ENCODE results near the gene PARVB. TPM values are rescaled to one million over a fixed set of nuclear protein-coding genes. Genes with fewer than 3 reads are reported as not detected.

The PARVB gene
- 18.6 and 19.4 TPM in 2 replicates for total RNA-seq (2021; fragmentation: NEBNext Ultra II Directional; extraction: Animal tissue kit (Norgen Biotek cat#: 25700))
- 14.5 and 18.4 TPM in 2 replicates for polyA plus RNA-seq (2011; rRNA removed)
- 17.5 TPM for polyA plus RNA-seq (2011; cell fraction: cytosol; rRNA removed)
- 14.7 TPM for polyA plus RNA-seq (2011; cell fraction: nucleus; rRNA removed)
- 10.9 to 16.8 TPM (median 14.0 TPM) in 4 replicates for polyA plus RNA-seq (2012, experiment 1 of 2)
- polyA plus RNA-seq (2012, experiment 2 of 2): 10.7 TPM
- polyA plus RNA-seq (2013, experiment 1 of 2): 7.5 TPM
- 7.3 TPM for polyA plus RNA-seq (2013, experiment 2 of 2)
- 7.6 and 7.7 TPM in 2 replicates for polyA minus RNA-seq (2011; rRNA and poly(A)+ RNA removed)
- 5.4 TPM for polyA minus RNA-seq (2011; cell fraction: cytosol; rRNA and poly(A)+ RNA removed)
- 2.2 TPM for polyA minus RNA-seq (2011; cell fraction: nucleus; rRNA and poly(A)+ RNA removed)
- long read RNA-seq, experiment 1, full-length matches to known transcripts: 1 of 19 reads
- long read RNA-seq, experiment 1, partial matches to known transcripts: 8 of 19 reads
- long read RNA-seq, experiment 1, other reads (novel, unspliced or antisense): 10 of 19 reads
- long read RNA-seq, experiment 2, partial matches to known transcripts: 0 of 2 reads
- long read RNA-seq, experiment 2, other reads (novel, unspliced or antisense): 2 of 2 reads

GRCh38 chr22:44024288-44024921 lies at the start of gene PARVB:
TSS of gene PARVB (plus strand) at chr22:44024302. CDS start at chr22:44024340, 38 bp downstream.
- Histone ChIP-seq H3K23ac (ENCODE audit: insufficient read length) (no peak within 1 kb of the TSS), H3K4me1 (replicated peaks in 1 of 4; ENCODE audit: control insufficient read depth in 3 of 4, insufficient read depth in 4 of 4, low read length in 3 of 4) (peaks cover 0 to 14% (median 2%) of the 10 kb centered on the region in 4 experiments; a peak in 4 of 7 replicates), H4K20me1 (replicated peaks in 1 of 2; ENCODE audit: control insufficient read depth in 1 of 2, insufficient read depth in 2 of 2, low read length in 2 of 2) (no peaks in the 10 kb centered on the region), H2BK12ac (ENCODE audit: low read depth, low read length) (0 out of 2 replicates have a peak within 1 kb of the TSS, but pooled peaks have one; percentile 35), H3K9ac (replicated peaks in 1 of 4; ENCODE audit: extremely low read depth in 1 of 4, low read depth in 3 of 4, low read length in 3 of 4) (peak within 1 kb of the TSS; percentile 14 to 70 (median 39); a peak in 4 of 7 replicates), H3K27ac (ENCODE audit: low read depth, low read length) (no peak within 1 kb of the TSS), H3K79me2 (ENCODE audit: control insufficient read depth in 1 of 2, insufficient read depth in 2 of 2, low read length in 2 of 2) (no peaks in the 10 kb centered on the region), H2BK120ac (replicated peaks; ENCODE audit: low read depth, low read length) (peak within 1 kb of the TSS; percentile 55), H3K4me2 (ENCODE audit: insufficient read depth in 1 of 2, low read depth in 2 of 2, low read length in 2 of 2) (peak within 1 kb of the TSS; percentile 65 to 89), H3K14ac (ENCODE audit: insufficient read length) (no peak within 1 kb of the TSS), H3K4me3 (ENCODE audit: extremely low read depth in 1 of 4, insufficient read depth in 2 of 4, low read depth in 3 of 4, low read length in 4 of 4) (peak within 1 kb of the TSS; percentile 36 to 61 (median 49)), H3K56ac (replicated peaks; ENCODE audit: insufficient read length, low read depth, low read length) (peak within 1 kb of the TSS; percentile 53), H4K5ac (ENCODE audit: insufficient read length, low read depth, low read length) (peak within 1 kb of the TSS; percentile 70), H2BK20ac (ENCODE audit: low read length) (no peak within 1 kb of the TSS), H2AFZ (ENCODE audit: low read length) (peak within 1 kb of the TSS; percentile 76), H3K18ac (ENCODE audit: extremely low read depth, low read length) (peak within 1 kb of the TSS; percentile 83), H3K36me3 (ENCODE audit: control insufficient read depth in 2 of 4, insufficient read depth in 4 of 4, low read length in 3 of 4) (no peaks in the 10 kb centered on the region), H3K27me3 (replicated peaks in 1 of 4; ENCODE audit: control insufficient read depth in 3 of 4, extremely low read depth in 1 of 4, insufficient read depth in 3 of 4, low read length in 3 of 4) (peaks cover 0 to 8% (median 3%) of the 10 kb centered on the region in 4 experiments; a peak in 4 of 7 replicates), H4K91ac (replicated peaks; ENCODE audit: insufficient read length, low read length) (peak within 1 kb of the TSS; percentile 75), H3K79me1 (ENCODE audit: low read depth, low read length) (no peaks in the 10 kb centered on the region; the same call in 1 of the 2 replicates), H4K8ac (ENCODE audit: extremely low read depth, insufficient read depth, low read length) (peak within 1 kb of the TSS; percentile 94), H2BK15ac (ENCODE audit: low read length) (peak within 1 kb of the TSS; percentile 97; the same call in 1 of the 2 replicates), H3K4ac (replicated peaks; ENCODE audit: insufficient read length, low read depth, low read length) (peak within 1 kb of the TSS; percentile 96), H2BK5ac (ENCODE audit: low read depth, low read length) (peak within 1 kb of the TSS; percentile 81; the same call in 1 of the 2 replicates), H3K9me3 (ENCODE audit: insufficient read depth in 2 of 2, low read depth in 1 of 2, low read length in 1 of 2) (no peaks in the 10 kb centered on the region), H3K23me2 (ENCODE audit: low read depth, low read length) (peaks cover 3% of the 10 kb centered on the region; the same call in 1 of the 2 replicates), H2AK5ac (ENCODE audit: low read depth, low read length) (no peak within 1 kb of the TSS)
- peak; percentile 61 for TF ChIP-seq KDM4A (IDR thresholded peaks at IDR 0.05; ENCODE audit: low read depth, low read length, severe bottlenecking)
- peak; percentile 40; the same call in 1 of the 2 replicates for TF ChIP-seq MAX (IDR thresholded peaks at IDR 0.05)
- TF ChIP-seq CBX5 (IDR thresholded peaks at IDR 0.05; ENCODE audit: low read depth, low read length): no peak
- ChIA-PET CTCF (ENCODE audit: partially characterized antibody) (interaction anchor here (0.6 to 2.7 kb wide), 5 partner anchors 8 to 61 kb away, joined by 3 to 9 read pairs (median 4); no protein-coding TSS in a partner anchor), POLR2A (ENCODE audit: partially characterized antibody) (interaction anchor here (0.9 to 1.6 kb wide), 4 partner anchors 10 to 294 kb away, joined by 3 to 4 read pairs (median 3); partner anchors contain the start of gene PNPLA5)
- WGBS, 2 experiments (ENCODE audit: extremely low coverage in 1 of 2, insufficient coverage in 1 of 2, insufficient read length in 1 of 2, insufficient replicate concordance in 2 of 2, low coverage in 1 of 2, low lambda C conversion rate in 2 of 2, missing lambda C conversion rate in 1 of 2): 18% methylated on average over 29 of the region's 83 CpGs; no CpG with 5 or more reads in 1 of the 2 experiments
- FAIRE-seq (no peak), DNase-seq (ENCODE audit: low read depth in 1 of 2, low spot score in 2 of 2) (peak in 1 of 2 experiments; percentile 53)
